NB4 (cell line): ENCODE results near the gene C19orf85.

ENCODE experiments used
- MAX ChIP-seq: IDR thresholded peaks from 2 replicates; pipeline ENCODE4 v1.6.1; 2011; ENCODE audit warnings: low read depth, low read length
- POLR2A ChIP-seq: IDR thresholded peaks from 2 replicates; pipeline ENCODE4 v1.6.1; 2011; ENCODE audit warnings: mild to moderate bottlenecking; ENCODE audit not compliant: insufficient read length; ENCODE audit errors: extremely low read depth
- TF ChIP-seq, protein P1 (sequence below): IDR thresholded peaks from one replicate; pipeline ENCODE4 v1.5.1; 2012; ENCODE audit warnings: low read depth, low read length

- TF ChIP-seq POLR2A: no peak
- no peak for TF ChIP-seq MAX
- TF ChIP-seq, protein P1, sequence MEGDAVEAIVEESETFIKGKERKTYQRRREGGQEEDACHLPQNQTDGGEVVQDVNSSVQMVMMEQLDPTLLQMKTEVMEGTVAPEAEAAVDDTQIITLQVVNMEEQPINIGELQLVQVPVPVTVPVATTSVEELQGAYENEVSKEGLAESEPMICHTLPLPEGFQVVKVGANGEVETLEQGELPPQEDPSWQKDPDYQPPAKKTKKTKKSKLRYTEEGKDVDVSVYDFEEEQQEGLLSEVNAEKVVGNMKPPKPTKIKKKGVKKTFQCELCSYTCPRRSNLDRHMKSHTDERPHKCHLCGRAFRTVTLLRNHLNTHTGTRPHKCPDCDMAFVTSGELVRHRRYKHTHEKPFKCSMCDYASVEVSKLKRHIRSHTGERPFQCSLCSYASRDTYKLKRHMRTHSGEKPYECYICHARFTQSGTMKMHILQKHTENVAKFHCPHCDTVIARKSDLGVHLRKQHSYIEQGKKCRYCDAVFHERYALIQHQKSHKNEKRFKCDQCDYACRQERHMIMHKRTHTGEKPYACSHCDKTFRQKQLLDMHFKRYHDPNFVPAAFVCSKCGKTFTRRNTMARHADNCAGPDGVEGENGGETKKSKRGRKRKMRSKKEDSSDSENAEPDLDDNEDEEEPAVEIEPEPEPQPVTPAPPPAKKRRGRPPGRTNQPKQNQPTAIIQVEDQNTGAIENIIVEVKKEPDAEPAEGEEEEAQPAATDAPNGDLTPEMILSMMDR: no peak
Observed at GRCh38 chr19:55464662-55465054, at the start of gene C19orf85.
